Activated CD4-positive, alpha-beta T cell treated with anti-CD3 and anti-CD28 coated beads, Interleukin-2, Interleukin-4, amounts not matched to agents 100 ng/mL and 50 ng/mL, durations not matched to agents 16 hours and 8 hours (primary cell): Measurements from ENCODE around the gene BBS9.
"Not testable (repeated sequence)": the region's sequence is repeated elsewhere in the genome, so short reads cannot be mapped to it uniquely, and the experiment has no call there.

Source experiments
- DNase-seq: peaks from one replicate; pipeline ENCODE4 v3.0.0-alpha.2; 2020; ENCODE audit warnings: low spot score

BBS9 gene

DNA sequence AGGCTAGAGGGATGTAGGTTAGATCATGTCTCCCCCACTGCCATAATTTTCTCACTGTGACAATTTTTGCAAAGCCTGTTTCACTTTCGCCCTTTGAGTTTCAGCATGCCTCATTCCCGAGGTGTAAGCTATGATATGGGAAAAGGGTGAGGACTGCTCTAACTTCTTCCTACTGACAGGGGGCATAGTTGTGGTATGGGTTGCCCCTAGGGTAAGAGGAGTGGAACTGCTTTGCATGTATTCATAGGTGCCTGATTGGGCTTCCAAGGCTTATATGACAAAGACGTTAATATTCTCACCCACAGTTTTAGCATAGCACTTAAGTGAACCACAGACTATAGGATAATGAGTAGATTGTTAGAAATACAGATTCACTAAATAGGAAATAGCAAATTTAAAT is 148.7 kb downstream of the BBS9 start:
- no peak for DNase-seq

DNA sequence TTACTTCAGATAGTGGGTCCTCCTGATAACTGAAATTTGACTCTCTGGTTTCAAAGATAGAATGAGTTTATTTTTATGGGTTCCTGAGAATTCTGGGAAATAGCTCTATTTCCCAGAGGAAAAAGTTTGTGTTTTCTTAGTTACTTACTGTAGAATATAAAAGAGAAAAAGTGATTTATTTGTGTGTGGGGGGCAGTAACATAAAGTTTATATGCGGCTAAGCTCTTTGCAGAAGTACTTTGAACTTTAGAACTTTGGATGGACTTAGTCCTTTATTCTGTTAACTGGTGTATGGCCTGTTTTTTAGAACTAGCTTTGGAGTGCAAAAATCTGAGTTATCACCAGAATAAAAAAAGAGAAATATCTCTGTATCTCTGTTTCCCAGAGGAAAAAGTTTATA is 157.1 kb downstream of the BBS9 start:
- DNase-seq = no peak

DNA sequence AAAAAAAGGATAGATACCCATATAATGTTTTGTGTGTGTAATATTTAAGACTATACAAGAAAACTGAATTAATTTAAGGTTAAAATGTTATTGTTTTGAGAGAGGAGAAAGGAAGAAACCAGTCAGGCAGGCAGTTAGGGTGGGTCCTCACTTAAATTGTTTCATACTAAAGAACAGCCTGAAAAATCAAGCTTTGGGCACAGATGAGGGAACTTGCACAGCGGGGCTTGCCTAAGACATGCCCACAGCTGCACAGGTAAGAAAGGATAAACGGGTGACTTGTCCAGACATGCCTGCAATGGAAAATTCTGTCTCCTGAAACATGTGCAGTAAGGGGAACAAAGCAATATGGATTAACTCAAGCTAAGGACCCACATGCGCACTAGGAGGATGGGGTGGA is 158.4 kb downstream of the BBS9 start:
- DNase-seq = no peak

DNA sequence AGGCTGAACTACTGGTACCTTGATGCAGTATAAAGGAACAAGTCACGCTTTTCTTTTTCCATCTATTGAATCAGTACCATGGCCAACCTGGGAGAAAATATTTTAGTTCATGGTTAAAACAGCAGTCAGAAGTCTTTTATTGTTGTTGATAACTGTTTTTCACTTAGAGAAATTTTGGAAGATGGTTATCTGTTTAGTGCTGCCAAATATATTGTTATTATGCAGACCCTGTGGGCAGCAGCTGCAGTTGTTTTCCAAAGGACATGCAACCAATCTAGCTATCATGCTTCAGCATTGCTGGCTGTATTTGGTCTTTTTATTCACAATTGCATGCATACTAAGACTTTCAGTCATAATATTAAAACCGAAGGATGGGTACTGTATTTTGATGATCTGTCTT is 169.5 kb downstream of the BBS9 start:
- no peak for DNase-seq

DNA sequence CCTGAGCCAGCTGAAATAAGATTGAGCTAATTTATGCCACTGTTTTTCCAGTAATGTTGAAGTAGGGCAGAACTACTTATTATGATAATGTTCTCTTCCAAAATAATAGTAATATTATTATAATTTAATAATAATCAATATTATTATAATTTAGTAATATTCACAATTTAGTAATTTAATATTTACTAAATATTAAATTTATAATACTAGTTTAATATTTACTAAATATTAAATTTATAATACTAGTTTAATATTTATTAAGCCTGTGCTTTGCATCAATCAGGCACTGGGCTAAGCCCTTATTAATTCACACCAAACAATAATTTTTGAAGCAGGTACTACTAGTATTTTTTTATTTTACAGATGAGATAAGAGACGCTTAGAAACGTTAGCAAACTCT is 170.1 kb downstream of the BBS9 start:
- DNase-seq = no peak

DNA sequence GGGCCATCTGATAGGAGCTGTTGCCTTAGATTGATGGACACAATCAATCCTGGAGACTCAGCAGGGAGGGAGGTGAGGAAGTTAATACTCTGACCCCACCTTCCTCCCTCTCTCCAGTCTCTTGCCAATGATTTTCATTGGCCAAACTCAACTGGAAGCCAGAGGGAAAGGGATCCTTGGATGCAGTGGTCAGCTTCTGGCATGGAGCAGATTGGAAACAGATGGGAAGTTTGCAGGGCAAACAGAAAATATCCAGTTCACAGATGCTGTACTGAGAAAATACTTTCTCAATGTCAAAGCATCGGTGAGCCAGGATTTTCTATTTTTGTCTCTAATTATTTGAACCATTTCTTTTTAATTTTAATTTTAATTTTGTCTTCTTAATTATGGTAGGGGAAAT is 170.8 kb downstream of the BBS9 start:
- DNase-seq = no peak

DNA sequence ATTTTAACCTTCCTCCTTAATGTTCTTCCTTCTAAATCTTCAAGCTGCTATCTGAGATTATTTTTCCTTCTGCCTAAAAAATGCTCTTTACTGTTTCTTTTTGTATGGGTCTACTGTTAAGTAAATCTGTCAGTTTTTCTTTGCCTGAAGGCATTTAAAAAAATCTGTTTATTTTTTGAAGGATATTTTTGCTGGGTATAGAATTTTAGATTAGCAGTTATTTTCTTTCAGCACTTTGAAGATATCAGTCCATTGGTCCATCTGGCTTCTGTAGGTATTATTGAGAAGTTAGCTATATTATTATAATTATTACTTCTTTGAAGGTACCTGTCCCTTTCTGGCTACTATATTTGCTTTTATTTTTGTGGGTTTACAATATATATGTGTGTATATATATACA is 171.4 kb downstream of the BBS9 start:
- no peak for DNase-seq

DNA sequence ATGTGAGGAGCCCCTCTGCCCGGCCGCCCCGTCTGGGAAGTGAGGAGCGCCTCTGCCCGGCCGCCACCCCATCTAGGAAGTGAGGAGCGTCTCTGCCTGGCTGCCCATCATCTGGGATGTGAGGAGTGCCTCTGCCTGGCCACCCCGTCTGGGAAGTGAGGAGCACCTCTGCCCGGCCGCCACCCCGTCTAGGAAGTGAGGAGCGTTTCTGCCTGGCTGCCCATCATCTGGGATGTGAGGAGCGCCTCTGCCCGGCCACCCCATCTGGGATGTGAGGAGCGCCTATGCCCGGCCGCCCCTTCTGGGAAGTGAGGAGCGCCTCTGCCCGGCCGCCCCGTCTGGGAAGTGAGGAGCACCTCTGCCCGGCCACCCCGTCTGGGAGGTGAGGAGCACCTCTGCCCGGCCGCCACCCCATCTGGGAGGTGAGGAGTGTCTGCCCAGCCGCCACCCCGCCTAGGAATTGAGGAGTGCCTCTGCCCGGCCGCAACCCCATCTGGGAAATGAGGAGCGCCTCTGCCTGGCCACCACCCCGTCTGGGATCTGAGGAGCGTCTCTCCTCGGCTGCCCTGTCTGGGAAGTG is 174.7 kb downstream of the BBS9 start:
- not testable (repeated sequence) for DNase-seq

DNA sequence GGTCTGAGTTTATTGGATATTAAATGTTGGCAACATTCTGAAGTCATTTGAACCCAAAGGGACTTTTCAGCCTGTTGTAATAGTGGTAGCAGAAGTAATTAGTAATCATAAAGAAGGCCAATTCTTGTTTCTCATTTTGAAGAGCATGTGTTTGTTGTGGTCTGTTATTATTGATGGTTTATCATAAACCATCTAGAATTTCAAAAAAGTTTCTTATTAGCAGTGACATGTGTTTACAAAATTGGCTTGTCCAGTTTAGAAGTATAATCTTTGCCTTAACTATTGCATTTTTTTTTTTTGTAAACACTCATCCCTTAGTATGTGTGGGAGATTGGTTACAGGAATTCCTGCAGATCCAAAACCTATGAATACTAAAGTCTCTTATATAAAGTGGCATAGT is 177.8 kb downstream of the BBS9 start:
- no peak for DNase-seq

DNA sequence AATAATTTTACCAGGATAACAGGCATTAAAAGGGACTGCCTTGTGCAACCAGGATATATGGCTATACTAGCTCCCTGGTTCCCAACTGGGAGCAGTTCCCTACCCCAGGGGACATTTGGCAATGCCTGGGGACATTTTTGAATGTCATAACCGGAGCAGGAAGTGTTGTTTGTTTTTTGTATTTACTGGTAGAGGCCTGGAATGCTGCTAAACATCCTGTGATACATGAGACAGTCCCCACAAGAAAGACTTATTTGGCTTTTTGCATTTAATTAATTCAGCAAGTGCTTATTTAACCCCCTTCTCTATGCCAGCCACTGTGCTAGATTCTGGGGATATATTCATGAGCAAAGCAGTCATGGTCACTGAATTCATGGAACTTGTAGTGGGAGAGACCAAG is 181.2 kb downstream of the BBS9 start:
- DNase-seq = no peak

DNA sequence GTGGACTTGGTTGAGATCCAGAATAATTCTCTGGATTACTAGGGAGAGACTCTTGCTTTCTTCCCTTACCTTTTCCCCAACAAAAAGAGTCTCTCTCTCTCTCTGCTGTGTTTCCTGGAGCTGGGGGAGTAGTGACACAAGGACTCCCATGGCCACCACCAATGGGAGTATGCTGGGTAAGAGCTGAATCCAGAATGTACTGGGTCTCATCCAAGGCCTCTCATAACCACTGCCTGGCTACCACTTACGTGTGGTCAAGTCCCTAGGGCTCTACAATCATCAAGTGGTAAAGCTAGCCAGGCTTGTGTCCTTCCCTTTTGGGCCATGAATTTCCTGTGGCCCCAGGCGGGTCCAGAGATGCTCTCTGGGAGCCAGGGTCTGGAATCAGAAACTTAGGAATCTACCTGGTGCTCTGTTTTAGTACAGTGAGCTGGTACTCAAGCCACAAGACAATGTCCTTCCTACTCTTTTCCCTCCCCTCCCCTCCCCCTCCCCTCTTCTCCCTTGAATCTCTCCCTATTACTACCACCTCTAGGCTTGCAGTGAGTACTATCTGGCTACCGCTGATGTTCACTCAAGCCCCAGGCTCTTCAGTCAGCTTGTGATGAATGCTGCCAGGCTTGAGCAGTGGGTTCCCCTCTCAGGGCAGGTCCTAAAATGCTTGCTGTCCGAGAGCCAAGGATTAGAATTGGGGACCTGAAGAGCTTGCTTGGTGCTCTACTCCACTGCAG is 196.6 kb downstream of the BBS9 start:
- DNase-seq = no peak

DNA sequence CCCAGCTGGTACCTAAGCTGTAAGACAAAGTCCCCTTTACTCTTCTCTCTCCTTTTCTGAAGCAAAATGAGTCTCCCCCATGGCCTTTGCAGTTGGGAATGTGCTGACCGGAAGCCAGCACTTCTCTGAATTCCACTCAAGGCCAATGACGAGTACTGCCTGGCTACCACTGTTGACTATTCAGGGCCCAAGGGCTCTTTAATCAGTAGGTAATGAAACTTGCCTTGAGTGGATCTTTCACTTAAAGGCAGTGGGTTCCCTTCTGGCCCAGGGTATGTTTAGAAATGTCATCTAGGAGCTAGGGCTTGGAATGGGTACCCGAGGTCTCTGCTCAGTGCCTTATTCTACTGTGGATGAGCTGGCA is 197.1 kb downstream of the BBS9 start:
- DNase-seq = no peak

DNA sequence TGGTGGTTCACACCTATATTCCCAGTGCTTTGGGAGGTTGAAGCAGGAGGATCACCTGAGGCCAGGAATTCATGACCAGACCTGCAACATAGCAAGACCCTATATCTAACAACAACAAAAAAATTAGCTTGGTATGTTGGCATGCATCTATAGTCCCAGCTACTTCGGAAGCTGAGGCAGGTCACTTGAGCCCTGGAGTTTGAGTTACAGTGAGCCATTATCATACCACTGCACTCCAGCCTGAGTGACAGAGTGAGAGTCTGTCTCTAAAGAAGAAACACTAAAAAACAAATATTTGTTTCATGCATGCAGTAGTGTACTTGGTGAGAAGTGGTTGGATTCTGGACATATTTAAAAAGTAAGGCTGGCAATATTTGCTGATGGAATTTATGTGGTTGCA is 198.1 kb downstream of the BBS9 start:
- no peak for DNase-seq

DNA sequence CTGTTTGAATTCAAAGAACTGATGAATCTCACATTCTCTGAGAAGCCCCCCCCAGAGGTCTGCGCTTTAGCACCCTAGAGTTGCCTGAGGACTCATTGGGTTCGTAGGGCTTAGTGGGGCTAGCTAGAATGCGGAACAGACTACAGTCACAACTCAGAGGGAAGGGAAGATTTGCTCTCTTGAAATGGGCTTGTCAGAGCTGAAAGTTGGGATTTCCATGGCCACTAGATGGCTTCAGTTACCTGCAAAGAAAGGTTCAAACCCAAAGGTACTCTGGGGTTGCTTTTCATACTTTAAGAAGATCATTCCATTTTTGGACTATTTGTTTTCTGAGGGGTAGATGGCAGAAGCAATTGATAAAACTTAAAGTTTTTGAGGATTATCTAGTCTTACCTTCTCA is 205.0 kb downstream of the BBS9 start:
- no peak for DNase-seq

DNA sequence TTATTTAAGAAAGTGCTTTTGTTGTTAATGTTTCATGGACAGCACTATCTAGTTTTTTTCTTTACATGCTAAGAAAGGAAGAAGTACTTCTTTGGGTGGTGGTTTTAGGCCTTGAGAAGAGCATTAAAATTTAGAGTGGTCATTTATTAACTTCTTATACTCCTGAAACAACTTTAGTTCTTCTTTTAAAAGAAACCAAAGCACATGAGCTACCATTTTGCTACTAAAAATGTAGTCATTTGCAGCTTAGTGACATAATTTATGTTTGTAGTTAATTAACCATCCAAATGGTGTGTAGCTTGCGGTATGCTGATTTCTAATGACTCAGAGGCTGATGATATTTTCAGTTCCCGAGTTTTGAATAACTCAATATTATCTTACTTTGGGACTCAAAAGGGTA is 207.5 kb downstream of the BBS9 start:
- DNase-seq = no peak

DNA sequence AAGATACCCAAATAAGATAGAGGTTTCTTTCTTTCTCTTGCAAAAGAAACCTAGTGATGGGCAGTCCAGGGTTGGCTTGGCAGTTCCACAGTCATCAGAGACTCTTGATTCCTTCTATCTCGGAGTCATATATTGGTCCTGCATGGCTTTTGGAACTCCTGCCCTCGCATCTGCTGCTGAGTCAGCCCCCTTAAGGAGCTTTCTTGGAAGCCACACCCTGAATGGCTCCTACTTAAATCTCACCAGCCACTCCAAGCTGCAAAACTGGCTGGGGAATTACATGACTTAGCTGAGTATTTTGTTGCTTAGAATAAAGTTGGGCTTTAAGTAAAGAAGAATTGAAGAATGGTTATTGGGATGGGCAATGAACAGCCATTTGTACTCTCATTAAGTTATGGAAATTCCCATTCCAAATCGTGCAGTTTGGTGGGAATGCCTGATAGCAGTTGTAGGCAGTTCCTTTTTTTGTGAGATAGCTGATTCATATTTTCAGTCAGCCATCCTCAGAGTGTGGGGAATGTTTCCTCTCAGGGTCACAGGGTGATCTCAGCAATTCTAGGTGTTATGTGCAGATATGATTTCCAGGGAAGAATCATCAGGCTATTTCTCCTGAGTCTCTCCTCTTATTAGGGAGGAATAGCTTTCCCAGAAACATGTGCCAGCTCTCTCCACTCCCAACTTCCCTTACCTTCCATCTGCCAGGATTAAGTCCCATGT is 209.9 kb downstream of the BBS9 start:
- no peak for DNase-seq

DNA sequence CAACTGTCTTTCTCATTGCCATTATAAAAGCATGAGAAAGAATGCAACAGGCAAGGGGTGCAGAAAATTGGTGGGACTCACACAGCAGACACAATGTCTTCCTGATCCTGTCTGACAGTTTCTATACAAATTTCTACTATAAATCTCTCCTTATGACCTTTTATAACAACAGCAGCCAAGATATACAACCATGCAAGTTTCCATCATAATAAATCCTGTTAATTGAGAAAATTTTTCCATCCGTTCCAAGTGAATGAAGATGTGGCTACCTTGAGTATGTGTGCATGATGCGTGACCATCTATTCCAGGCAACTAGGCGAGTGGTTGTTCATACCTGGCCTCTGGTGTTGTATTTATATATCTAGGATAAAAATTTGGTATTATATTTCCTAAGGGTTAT is 216.7 kb downstream of the BBS9 start:
- DNase-seq = no peak

DNA sequence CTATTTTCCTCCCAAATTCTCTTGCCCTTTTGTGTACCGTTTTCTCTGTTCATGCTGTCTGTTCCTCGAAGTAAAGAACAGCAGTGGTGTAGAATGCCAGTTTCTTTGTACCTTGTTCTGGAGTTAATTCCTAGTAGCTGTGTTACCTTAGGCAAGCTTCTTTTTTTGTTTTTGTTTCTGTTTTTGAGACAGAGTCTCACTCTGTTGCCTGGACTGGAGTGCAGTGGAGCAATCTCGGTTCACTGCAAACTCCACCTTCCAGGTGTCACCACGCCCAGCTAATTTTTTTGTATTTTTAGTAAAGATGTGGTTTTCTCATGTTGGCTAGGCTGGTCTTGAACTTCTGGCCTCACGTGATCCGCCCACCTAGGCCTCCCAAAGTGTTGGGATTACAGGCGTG is 221.2 kb downstream of the BBS9 start:
- DNase-seq = no peak

DNA sequence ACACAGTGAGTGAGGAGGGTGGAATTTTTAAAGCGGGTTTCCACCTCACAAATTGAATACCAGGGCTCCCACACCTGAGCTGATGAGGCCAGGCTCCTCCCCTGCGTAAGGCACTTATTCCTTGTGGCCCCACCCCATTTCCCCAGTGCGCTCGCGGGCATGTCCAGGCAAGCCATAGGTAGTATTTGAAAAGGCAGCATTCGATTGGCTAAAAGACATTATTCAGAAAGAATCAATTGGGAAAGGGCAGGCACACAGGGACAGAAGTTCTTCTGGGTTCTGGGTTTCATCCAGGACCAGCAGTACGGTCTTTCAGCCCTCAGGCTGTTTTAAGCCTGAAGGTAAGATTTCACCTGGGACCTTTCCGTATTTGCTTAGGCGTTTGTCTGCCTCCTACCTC is 222.3 kb downstream of the BBS9 start:
- no peak for DNase-seq

DNA sequence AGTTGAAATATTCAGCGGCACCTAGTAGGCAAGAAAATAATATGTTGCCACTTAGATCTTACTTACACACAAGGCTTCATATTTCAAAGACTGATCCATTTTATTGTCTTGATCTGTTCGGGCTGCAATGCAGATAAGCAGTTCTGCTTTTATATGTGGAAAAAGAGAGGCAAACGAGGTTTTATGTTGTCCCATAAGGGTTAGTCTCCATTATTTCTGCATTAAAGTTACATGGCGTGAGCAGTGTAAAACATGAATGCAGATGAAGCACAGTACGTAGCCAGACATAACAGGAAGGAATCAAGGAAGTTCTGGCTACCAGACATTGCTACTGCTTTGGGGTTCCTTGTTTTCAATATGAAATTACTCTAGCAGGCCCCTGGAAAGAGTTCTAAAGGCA is 224.8 kb downstream of the BBS9 start:
- no peak for DNase-seq

DNA sequence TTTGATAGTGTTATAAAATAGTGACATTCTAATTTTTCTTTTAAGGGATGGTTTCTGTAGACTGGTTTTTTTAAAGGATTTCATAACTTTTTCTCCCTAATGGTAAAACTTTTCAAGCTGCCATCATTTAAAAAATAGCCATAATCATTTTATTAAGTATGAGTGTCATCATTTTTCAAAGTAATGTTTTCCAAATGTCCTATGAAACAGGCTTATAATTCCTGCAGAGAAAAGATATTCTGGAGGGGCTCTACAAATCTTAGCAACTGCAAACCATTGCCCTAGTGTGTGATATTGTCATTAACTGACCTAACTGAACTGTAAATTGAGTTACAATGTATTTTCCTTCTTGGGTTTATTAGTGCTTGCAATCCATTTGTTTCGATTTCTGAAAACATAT is 226.0 kb downstream of the BBS9 start:
- DNase-seq = no peak

DNA sequence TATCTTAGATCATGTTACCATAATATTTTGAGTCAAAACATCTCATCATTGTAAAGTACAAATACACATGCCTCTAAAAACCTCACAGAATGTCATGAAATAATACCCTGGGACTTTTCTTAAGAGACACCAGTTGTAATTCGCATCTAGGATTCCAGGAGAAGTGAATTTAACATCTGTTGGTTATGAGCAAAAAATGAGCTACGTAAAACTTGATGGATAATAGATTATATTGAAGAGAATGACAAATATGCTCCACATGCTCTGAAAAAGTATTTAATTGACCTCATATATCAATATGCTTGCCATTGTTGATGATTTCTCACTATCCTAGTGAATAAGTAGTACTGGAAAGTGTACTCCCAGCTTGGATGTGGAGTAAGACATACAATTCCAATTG is 227.0 kb downstream of the BBS9 start:
- DNase-seq = no peak

DNA sequence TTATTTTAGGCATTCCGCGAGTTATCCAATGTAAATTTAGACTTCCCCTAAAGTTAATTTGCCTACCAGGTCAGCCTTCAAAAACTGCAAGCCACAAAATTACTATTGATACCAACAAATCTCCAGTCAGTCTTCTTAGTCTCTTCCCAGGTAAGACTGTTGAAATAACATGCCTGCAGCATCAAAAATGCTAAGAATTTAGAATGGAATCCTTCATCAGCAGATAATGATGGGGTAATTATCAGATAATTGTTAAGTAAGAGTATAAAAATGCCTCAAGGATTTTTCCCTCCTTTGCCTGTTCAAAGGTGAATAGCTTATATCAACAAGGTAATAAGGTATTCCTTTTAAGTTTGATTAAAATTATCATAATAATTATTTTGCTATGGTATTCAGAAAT is 228.5 kb downstream of the BBS9 start:
- no peak for DNase-seq

DNA sequence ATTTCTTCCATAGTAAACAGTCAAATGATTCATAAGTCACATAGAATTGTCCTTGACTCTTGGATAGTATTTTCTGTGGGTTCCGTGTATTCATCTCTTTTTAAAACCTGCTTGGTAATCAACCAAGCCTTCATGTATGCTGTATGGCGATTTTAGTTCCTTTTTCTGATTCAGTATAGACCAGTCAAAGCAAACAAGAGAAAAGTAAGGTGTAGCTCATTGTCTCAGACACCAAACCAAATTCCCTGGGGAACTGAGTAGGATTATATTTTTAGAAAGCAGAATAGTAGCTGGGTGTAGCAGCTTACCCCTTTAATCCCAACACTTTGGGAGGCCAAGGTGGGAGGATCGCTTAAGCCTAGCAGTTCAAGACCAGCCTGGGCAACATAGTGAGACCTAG is 240.5 kb downstream of the BBS9 start:
- DNase-seq = no peak
